ENCODE data around the gene PDE11A.
A peak's percentile ranks its signal among the peaks of the same experiment; 100 is the strongest.
"Not testable (repeated sequence)": the region's sequence is repeated elsewhere in the genome, so short reads cannot be mapped to it uniquely, and the experiment has no call there.

The PDE11A gene

DNA sequence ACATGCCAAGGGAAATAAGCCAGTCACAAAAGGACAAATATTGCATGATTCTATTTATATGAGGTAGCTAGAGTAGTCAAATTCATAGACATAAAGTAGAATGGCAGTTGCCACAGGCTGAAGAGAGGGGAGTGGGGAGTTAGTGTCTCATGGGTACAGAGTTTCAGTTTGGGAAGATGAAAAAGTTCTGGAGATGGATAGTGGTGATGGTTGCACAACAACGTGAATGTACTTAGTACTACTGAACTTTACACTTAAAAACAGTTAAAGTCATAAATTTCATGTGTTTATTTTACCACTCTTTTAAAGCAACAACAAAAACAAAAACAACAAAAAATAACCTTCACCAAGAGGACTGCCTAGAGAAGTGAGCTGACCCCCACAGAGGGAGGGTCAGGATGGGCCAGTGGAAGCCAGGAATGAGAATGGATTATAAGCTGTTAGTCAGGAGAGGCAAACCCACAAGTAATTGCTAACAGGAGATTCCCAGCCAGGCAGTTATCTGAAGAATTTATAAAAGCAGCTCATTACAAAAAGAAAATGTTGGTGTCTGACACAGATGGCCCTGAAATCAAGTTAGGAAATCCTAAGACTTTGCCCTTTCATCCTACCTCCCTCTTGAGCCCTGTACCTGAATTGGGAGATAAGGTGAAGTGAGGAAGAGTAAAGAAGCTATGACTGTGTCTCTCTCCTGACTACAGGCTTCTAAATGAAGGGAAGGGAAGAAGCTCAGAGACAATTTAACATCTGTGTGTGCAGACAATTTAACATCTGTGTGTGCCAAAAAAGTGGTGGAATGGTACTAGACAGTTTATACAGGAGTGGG lies 263.4 kb downstream of the PDE11A start:
- DNase-seq = no peak

GRCh38 chr2:177806025-177806424 lies 266.6 kb downstream of the PDE11A start:
- DNase-seq = no peak

- DNase-seq = no peak
These were observed 273.0 kb downstream of the PDE11A start for GRCh38 chr2:177799531-177799930.

GRCh38 chr2:177797808-177798207 lies 274.8 kb downstream of the PDE11A start:
- no peak for DNase-seq

GRCh38 chr2:177796654-177797415 lies 275.7 kb downstream of the PDE11A start:
- DNase-seq = no peak

DNA sequence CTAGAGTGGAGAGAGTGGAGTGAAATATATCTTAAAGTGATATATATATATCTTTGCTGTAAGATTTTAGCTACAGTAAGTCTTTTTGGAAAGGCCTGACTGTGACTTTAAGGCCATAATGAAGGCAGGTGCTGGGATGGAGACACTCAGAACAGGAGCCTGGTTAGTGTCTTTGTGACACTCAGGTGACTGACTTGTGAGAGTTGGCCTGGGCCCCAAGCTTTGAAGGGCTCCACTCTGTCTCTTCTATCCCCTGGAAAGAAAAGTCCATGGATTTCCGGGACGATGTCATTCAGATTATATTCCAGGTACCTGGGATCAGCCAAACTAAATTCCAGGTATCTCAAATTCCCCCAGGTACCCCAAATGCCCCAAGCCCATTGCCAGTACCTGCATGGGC lies 276.6 kb downstream of the PDE11A start:
- DNase-seq = no peak

DNA sequence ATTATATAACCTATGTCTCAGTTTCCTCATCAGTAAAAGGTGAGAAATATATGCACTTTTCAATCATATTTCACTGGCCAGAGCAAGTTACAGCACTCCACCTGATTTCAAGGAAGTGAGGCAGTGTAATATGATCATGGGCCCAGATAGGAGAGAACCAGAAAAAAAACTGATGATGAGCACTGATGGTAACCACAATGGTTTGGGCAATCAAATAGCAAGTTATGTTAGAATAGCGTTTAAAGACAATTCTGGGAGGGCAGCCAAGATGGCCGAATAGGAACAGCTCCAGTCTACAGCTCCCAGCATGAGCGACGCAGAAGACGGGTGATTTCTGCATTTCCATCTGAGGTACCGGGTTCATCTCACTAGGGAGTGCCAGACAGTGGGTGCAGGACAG lies 287.4 kb downstream of the PDE11A start:
- DNase-seq = not testable (repeated sequence)

DNA sequence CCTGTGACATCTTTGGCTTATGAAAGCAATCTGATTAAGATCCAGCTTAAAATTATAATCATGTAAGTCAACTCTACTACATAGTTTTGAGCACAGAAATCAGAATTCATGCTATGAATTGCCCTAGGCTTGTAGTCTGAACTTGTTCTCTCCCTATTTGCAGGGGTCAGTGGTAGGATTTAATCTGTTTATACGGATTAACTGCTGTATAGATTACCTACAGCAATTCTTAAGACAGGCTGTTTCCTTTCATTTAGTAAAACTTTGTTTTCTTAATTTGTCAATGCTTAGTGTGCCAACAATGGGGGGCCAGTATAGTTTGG lies 287.9 kb downstream of the PDE11A start:
- DNase-seq = no peak

DNA sequence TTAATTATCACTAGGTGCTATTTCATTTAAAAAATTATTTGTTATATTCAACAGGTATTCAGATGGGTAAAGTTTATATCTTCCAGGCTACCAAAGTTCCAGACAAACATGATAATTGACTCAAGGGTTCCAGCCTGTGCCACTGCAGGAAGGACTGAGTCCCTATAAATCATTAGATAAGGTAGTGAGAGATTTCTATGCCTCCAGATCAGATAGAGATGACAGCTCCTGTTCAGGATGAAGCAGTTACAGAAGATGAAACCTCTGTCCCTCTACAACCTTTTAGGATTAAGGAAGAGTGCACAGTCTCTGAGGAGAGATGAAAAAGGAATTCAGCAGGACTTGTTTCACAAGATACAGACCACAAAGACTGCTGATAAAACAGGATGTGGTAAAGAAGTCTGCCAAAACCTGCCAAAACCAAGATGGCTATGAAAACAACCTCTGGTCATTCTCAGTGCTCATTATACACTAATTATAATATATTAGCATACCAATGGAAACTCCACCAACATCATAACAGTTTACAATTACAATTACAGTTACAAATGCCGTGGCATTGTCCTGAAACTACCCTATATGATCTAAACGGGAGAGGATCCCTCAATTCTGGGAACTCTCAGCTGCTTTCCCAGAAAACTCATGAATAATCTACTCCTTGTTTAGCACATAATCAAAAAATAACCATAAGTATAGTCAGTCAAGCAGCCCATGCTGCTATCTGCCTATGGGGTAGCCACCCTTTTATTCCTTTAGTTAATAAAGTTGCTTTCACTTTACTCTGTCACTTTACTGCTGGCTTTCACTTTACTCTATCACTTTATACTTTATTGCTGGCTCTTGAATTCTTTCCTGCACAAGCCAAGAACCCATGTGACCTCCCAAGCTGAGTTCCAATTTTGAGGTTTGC lies 288.5 kb downstream of the PDE11A start:
- no peak for DNase-seq

DNA sequence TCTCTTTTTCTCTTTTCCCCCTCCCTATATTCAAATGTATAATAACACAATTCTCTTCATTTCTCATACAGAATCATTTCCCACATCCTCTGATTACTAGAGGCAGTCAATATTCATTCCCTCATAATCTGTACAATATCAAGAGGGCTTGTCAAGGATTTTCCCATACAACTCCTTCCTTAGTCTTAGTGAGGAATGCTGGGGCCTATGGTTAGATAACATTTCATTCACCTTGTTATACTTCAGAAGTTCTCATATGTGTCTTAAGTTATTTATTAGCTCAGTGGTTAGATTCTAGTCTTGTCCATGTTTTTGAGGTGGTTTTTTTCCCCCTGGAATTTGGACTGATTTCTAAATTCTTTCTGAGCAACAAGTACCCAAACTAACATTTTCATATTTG lies 289.5 kb downstream of the PDE11A start:
- DNase-seq = no peak

GRCh38 chr2:177782613-177783012 lies 290.0 kb downstream of the PDE11A start:
- DNase-seq = no peak

GRCh38 chr2:177778472-177778871 lies 294.1 kb downstream of the PDE11A start:
- no peak for DNase-seq

GRCh38 chr2:177772529-177772928 lies 300.0 kb downstream of the PDE11A start:
- peak; percentile 3 for DNase-seq

GRCh38 chr2:177771191-177771590 lies 301.4 kb downstream of the PDE11A start:
- DNase-seq = no peak

- DNase-seq = no peak
These were observed 304.8 kb downstream of the PDE11A start for GRCh38 chr2:177767768-177768167.

DNA sequence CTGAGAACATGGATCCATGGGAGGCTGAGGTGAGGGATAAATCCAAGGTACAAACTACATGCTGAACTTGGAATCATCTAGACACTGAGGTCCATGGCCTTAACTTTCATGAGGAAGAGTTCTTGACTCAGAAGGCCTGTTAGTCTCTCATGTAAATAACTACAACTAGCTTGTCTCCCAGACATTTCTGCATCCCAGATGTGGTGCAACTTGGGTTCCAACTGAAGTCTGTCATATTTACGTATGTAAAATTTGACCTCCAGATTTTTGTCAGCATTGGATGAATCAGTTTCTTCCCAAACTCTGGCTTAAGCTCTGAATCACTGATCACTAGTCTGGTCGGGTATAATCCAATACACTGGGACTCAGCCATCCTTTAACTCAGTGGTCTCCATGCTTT lies 306.9 kb downstream of the PDE11A start:
- no peak for DNase-seq

DNA sequence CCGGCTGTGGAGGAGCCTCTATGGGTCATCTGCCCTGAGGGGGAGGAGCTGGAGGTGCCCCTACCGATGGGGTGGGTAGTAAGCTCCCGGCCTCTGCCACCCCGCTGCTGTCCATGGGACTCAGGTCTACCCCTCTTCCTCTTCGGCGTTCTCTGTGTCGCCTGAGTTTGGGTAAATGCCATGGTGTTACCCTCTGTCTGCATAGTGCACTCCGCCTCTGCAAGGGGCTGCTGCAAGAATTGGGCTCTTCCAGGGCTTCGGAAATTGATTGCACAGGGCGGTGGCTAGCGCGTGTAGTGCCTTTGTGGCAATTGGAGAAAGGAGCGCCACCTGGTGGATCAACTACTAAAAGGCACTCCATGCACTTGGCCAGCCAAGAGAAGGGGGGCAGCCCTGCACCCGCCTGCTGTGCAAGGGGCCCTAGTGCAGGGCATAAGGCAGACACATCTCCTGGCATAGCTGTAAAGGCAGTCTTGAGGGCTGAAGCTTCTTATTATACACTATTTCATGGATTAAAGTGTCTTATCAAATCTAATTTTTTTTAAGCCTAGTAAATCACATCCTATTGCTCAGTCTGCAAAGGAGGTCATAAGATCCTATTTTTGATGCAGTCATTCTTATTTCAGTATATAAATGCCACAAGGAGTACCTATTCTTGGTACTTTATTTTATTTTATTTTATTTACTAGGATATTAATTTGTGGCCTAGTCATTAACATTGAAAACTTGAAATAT lies 308.9 kb downstream of the PDE11A start:
- peak; percentile 73 for DNase-seq

DNA sequence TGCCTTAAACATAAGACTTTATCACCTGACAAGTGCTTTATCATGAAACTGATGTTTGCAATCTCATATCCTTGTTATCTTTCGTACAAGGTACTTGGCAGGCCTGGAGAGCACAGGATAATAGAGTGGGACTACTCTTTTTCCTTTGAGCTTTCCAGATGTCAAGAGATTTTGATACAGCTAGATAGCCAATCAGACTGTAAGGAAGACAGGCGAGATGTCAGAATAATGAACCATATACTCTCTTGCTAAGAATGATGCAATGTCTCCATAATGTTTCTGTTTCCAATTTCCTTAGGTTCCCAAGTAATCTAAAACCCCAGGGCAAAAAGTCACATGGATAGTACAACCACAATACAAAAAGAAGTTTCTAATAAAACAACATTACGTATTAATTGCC lies 313.1 kb downstream of the PDE11A start:
- DNase-seq = no peak

DNA sequence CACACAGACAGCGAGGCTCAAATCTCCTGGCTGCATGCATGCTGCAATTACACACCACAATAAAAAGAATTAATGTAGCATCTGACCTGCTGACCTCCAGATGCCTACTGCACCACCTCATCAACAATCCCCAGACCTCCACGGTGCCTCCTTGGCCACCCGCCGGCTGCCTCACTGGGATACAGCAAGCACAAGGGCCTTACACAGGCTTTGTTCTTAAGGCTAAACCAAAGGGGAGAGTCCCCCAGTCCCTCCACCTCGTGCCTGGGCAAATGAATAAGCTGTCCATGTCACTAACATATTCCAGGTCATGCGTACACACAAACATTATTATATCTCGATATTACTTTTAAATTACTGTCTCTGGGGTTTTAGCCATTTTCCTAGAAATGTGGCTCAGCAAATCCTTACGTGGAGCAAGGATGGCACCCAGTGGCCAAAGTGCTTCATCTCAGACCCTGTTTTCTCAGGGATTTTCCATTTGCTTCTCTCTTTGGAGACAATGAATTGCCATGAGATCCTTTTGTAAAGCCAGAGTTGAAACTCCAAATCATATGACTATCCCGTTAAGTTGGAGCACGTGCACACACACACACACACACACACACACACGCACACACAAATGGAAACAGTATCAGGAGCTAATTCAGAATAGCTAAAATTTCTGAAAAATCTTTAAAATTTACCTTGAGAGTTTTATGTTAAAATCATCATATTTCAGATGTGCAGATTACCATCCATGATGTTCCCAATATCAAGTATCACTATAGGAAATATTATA lies 313.8 kb downstream of the PDE11A start:
- peak; percentile 9 for DNase-seq

DNA sequence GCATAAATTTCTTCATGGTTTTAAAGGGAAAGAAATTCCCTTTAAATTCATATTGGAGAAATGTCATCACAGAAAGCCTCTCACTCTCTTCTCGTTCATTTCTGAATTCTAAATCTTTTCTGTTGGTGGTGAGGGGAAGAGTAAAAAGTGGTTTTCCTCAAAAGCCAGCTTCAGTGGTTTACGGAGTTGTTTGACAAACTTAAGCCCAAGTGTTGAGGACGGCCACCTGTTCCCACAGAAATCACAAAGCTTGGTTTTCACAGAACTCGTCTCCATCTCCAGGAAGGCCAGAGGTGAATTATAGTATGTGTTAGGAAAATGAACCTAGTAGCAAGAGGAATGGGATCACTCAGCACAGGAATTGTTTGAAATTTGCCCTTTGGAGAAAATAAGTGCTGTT lies 316.2 kb downstream of the PDE11A start:
- no peak for DNase-seq

- DNase-seq = no peak
These were observed 318.1 kb downstream of the PDE11A start for GRCh38 chr2:177754492-177754873.

Data from NCI-H1436 (cell line).